NCI-H2196 treated with DMSO at 0.1 percent for 48 hours (cell line): ENCODE results near the gene AANAT.

Experiments
- DNase-seq: peaks from one replicate; lab custom pipeline; 2025; ENCODE audit not compliant: unreplicated experiment; lab: John Stamatoyannopoulos, UW

The AANAT gene

DNA sequence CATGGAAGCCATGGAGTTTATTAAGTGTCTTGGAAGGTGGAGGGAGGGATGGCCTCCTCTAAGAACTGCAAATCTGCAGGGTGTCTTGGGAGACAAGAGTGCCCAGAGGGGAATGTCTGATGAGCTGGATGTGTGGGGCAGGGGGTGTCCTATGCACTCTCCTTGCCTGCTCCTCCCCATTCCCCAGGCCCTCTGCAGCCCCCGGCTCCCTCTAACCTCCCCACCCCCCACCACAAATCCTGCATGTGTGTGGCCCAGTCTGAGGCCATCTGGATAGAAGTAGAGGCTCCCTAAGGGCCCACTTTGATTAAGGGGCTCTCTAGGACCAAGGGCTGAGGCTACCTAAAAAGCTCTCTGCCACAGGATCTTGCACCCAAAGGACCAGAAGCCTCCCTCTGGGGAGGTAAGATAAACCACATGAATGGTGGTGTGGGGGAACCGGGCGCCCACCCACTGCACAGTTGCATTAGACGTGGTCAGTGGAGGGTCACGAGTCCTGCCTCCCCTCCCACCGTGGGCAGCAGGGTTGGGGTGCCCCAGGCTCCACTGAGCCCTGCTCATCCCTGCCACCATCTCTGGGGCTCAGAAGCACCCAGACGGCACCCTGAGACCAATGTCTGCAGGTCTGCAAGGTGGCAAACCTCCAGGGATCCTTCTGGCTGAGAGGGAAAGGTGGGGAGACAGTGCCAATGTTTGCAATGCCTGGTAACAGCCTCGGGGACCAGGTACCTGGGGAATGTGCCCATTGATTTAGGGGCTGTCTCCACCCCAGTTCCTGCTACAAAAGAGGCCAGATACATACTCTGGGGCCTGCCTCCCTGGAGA, 618 bp downstream of the AANAT start:
- DNase-seq: no peak

DNA sequence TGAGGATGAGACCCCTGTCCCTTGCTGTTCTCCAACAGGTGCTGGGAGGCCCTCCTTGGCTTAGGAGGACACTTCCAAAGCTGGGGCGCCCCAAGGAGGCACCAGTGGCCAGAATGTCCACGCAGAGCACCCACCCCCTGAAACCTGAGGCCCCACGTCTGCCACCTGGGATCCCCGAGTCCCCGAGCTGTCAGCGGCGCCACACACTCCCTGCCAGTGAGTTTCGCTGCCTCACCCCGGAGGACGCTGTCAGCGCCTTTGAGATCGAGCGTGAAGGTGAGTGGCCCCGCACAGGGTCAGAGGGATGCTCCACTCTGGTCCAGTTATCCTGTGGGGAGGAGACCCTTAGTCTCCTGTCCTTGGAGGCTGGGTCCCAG, 1.2 kb downstream of the AANAT start:
- DNase-seq: no peak

DNA sequence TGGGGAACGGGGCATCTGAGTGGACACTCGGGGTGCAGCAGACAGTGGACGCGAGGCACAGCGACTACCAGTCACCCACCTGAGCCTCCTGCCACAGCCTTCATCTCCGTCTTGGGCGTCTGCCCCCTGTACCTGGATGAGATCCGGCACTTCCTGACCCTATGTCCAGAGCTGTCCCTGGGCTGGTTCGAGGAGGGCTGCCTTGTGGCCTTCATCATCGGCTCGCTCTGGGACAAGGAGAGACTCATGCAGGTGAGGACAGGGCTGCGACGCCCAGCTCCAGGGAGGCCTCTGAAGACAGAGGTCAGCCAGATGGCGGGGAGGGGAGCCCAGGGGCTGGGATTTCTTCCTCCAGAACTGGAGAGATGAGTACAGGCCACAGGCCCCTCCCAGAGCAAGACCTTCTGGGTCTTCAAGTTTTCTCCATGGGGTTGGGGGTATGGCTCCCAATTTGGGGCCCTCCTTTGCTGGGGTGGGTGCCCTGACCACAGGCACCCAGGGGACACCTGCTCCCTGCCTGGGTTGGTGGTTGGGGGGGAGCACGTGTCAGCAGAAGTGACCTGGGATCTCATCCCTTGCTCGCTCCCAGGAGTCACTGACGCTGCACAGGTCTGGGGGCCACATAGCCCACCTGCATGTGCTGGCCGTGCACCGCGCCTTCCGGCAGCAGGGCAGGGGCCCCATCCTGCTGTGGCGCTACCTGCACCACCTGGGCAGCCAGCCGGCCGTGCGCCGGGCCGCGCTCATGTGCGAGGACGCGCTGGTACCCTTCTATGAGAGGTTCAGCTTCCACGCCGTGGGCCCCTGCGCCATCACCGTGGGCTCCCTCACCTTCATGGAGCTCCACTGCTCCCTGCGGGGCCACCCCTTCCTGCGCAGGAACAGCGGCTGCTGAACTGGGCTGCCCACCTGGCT, 1.9 kb downstream of the AANAT start:
- DNase-seq: no peak

DNA sequence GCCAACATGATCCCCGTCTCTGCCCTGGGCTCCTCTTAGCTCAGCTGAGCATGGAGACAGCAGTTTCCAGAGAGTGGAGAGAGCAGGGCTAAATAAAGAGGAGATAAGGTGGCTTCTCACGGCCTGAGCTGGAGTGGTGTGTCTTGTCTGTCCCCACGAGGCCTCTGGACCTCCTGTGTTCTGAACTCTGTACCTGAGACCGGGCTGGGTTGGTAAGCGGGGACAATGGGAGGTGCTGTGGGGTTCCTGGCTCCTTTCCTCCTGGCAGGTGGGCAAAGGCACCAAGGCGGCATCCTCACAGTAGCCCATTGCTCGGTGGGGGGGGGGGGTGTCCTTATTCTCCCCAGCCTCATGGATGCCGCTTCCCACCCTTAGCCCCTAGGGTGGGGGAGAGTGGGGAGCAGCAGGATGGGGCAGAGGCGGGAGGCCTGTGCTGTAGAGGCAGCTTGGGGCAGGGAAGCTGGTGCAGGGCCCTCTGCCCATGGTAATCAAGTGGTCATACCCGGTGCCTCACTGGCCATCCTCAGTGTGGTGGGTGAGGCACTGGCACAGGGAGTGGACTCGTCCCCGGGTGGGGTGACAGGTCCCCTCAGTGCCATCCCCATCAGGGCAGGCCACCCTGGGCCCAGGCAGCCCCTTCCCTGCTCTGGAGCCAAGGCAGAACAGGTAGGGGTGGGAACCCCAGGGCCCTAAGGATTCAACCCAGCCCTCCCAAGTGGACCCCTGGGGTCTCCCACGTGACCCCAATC, 2.8 kb downstream of the AANAT start:
- no peak for DNase-seq

DNA sequence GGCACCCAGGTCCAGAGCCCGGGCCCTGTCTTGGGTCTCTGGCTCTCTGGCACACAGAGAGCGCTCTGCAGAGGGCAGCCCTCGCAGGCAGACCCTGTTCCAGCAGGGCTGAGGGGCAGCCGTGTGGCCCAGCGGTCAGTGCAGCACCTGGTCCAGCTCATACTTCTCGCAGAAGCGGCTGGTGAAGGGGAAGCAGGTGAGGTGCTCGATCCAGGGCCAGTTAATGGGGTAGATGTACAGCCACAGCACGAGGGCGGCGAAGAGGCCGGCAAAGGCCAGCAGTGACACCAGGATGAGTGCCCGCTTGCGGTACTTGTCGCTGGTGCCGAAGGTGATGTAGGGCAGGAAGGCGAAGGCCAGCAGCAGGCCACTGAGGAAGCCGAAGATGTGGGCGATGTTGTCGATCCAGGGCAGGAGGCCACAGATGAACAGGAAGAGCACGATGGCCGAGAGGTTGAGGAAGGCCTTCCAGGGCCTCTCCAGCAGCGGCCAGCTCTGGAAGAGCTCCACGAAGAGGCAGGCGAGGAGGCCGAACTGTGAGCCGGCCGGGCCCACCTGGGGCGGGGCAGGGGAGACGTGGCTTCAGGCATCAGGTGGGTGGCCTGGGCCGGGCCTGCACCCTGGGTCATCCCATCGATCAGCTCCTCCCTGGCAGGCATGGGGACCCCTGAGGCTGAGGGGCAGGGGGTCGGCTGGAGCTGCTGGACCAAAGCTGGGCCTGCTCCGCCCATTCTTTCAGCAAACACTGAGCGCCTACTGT, 4.3 kb downstream of the AANAT start:
- no peak for DNase-seq

DNA sequence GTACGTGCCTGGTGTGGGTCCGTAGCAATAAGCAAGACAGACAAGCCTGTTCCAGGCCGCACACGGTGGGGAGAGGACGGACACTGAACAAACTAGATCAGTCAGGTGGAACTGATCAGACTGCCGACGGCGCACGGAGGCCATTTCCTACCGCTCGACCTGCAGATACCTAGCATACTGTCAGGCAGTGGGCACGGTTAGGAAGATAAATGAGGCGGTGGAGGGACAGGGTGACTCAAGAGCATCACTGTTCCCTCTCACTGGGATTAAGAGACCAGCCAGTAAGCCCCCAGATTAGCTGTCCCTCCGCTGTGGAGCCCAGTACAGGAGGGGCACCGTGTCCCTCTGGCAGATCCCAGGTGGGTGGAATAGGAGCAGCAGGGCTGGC, 4.8 kb downstream of the AANAT start:
- no peak for DNase-seq

DNA sequence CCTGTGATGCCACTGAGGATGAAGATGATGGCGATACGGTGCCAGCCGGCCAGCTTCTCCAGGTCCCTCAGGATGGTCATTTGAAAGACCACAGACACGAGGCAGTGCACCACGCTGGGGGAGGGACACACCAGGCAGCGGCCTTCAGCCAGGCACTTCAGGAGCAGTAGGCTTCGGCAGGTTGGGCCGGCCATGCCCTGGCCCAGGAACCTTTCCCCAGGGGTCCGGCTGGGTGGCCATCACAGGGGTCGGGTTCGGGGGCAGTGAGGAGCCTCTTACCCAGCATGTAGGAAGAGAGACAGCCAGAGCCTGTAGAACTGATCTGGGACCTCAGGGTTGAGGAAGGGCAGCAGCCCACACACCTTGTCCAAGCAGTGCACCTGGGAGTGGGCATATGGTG, 5.3 kb downstream of the AANAT start:
- DNase-seq: no peak

DNA sequence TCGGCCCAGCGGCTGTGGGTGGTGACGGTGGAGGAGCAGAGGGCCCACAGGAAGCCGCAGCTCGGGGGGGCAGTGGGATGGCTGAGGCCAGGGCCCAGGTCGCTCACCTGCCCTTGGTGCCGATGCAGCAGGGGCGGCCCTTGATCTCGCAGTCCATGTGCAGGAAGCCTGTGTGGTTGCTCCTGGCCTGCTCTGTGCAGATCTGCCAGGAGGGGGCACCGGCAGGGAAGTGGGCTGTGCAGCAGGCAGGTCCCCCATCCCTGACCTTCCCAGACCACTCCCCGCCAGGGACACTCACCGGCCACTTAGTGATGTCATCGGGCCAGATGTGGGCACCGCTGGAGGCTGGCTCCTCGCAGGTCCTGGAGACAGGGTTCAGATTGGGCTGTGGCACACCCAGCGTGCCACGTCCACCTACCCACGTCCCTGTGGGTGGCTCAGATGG, 6.2 kb downstream of the AANAT start:
- DNase-seq: no peak

DNA sequence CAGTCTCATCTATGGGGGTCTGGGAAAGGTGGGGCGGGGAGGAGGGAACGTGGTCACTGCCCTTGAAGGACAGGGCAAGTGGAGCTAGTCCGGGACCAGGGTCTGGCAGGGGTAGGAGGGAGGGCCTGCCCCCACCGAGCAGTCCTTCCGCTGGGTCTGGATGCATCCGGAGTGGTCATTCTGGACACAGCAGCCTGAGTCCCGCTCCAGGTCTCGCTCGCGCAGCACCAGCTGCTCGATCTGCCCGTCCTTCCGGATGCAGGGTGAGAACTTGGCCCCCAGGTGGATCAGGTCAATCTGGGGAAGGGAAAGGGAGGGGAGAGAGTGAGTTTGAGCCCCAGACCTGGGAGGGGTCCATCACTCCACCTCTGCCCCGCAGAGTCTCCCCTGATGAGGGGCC, 6.8 kb downstream of the AANAT start:
- DNase-seq: no peak

DNA sequence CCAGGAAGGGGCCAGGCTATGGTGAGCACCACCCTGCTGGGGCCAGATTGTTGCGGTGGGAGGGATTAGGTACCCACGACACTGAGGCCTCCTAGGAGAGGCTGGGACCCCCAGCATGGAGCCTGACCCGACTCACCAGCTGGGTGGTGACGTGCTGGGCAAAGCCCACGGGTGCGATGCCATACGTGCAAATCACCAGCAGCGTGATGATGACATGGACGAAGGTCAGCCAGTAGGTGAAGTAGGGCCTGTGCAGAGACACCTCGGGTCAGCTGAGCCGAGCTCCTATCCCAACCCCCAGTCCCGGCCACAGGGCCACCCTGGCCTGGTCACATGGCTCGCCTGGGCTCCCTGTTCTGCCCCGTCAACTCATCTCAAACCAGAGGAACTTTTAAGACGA, 7.5 kb downstream of the AANAT start:
- no peak for DNase-seq

DNA sequence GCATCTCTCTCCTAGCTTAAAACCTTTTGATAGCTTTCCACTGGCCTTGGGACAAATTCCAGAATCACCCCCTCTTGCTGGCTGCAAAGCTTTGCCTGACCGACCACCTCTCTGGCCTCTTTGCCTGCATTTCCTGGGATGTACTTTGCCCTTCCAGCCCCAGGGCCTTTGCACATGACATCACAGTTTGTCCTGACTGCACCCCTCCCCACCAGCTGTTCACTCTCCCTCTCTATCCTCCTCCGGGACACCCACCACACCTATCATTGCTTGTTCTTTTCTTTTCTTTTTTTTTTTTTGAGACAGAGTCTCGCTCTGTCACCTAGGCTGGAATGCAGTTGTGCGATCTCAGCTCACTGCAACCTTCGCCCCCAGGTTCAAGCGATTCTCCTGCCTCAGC, 7.9 kb downstream of the AANAT start:
- DNase-seq: no peak

DNA sequence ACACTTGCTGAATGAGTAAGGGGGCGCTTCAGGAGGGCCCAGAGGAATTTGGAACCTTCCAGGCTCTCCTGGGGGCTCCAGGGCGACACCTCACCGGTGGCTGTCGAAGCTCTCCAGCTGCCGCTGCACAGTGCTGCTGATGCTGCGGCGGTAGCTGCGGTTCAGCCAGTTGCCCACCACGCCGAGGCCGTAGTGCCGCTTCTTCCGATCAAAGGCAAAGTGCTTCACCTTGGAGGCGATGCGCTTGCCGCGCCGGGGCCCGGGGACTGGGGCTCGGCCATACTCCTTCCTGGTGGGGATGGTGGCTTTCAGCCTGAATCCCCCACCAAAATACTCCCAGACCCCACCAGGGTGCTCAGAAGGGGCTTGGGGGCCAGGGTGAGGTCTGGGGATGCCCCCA, 9.3 kb downstream of the AANAT start:
- no peak for DNase-seq

DNA sequence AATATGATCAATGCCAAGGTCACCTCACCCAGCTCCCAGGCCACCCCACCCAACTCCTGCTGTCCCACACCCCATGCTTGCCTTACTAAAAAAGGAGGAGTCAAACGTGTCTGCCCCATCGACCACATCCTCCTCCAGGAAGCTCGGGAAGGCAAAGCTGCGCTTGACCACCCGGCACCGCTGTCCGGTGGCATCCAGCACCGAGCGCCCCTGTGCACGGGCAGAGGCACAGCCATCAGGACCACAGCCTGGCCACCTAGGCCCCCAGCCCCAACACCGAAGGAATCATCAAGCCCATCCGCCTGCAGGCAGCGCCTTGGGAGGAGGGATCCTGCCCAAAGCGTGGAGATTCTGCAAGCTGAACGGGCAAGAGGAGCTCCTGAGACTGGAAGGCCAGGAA, 10.2 kb downstream of the AANAT start:
- no peak for DNase-seq

DNA sequence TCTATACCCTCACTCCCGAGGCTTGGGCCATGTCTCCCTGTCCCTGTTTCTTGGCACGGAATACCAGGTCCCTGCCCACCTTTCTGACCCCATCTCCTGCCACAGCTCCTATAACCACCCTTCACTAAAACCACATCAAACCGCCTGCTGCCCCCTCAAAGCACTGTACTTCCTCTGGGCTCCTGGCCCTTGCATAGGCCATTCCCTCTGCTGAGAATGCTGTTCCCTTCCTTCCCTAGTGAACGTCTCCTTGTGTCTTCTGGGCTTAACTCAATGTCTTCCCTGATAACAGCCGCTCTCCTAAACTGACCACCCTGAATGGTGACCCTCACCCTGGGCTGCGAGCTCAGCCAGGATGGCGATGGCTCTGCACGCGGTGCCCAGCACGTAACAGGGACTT, 10.7 kb downstream of the AANAT start:
- DNase-seq: no peak

DNA sequence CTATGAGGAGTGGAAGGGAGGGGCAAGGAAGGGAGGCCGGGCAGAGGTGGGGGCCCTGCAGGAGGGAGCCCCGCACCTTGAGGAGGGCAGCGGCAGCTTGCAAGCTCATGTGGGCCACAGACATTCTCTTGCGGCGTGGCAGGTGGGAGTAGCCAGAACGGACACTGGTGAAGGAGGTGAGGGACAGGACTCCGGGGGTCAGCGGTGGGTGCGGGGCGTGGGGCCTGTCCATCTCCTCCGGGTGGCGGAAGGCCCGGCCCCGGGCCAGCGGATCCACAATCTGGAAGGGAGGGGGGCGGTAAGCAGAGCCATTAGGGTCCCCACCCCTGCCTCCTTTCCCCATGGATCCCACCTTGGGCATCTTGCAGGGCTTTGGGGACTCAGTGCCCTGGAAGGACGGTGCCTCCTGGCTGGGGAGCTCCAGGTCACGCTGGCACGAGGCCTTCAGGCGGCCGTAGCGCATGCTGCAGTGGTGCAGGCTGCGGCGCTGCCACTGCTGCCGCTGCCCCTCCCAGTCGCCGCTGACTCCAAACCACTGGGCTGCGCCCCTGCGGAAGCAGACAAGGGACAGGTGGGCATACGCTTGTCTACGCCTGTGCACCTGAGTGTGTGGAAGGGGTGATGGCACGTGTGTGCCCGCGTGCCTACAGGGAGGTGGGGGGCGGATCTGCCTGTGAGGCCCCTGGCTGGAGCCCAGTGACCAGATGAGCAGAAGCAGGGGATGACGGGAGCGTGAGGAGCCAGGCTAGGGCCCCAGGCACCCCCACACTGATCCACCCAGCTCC, 11.5 kb downstream of the AANAT start:
- DNase-seq: no peak

DNA sequence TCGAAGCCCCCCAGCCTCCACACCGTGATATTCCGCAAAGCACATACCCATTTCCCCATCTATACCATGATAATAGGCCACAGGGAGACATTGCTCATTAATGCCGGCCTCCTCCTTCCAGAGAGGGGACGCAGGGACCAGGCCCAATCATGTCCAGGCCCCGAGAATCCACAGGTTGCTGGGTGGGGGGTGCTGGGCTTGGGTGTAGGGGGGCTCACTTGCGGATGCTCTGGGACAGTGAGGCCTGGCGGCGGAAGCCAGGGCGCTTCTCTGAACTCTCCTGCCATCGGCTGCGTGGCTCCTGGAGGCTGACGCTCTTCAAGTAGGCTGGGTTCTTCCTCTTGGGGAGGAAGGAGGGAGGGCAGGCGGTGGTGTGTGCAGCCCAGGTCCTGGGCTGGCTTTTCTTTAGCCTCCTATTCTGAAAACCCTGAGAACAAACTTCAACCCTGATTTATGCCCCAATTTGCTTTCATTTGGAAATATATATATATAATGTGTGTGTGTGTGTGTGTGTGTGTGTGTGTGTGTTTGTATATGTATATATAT, 12.2 kb downstream of the AANAT start:
- DNase-seq: no peak

DNA sequence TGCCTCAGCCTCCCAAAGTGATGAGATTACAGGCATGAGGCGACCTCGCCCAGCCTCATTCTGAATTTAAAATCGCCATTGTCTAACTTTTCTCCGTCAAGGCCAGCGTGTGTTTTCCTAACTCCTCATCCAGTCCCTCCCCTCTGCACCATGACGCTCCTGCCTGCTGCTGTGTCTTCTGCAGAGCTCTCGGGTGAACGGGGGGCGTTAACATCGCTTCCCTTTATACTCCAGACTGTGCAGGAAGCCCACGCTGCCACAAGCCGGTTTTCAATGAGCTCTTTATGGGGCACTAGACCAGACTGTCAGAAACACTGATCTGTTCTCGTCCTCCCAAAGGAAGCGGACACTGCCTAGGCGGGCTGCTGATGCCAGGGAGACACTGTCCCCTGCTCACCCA, 13.2 kb downstream of the AANAT start:
- no peak for DNase-seq

DNA sequence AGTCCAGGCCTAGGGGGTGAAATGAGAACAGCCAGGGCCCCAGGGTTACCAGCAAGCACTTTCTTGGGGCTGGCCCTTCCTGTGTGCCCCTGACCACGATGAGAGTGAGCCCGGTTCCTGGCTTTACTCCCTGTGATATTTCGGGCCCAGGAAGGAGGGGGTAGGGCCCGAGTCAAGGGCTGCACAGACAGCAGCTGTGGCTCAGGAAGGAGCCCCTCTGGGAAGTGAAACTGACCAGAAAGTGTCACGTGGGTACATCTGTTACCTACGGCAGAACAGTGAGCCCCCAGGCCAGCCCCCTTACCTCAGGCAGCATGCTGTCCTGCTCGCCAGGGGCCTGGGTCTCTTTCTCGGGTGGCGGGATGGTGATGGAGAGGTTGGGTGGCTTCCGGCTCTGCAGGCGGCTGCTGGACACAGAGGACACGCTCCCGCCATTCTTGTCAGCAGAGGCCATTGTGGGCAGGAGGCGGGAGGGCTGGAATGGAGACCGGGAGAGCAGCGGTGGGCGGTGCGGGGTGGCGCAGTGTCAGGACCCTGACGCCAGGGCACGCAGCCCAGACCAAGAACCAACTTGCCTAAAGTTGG, 13.8 kb downstream of the AANAT start:
- DNase-seq: no peak

DNA sequence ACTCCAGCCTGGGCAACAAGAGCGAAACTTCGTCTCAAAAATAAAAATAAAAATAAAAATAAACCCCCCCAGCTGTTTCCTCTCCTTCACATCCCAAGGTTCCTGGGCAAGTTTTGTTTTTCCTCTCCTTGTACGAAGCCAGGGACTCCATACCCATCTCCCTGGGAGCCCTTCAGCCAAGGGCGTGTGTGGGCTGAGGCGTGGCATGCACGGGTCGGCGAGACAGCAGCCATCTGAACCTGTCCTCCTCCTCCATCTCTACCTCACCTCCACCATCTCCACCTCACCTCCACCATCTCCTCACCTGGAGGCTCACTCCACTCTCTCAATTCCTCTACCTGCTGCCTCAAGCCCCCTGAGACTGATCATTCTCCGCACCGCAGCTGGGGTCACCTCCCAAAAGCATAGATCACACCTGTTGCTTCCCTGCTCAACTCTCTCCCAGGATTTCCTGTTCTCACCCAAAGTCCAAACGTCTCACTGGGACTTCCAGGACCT, 16.9 kb downstream of the AANAT start:
- no peak for DNase-seq
